Measurements from ENCODE around the gene WDFY3.

Gene WDFY3

DNA sequence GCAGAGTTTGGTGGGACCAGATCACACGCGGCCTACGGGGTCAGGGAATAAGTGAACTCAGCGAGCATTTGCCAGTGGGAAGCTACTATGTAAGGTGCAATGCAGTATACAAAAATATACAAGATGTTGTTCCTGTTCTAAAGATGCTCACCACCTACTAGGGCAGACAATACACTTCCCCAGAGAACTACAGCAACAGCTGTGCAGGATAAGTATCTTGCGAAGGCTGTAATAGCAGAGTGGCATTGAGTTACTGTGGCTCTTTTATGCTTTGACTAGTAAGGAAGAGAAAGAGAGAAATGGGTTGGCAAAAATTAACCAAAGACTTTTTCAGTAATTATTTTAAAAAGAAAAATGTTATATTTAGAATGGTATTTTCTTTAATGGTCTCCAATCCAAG lies 322.4 kb downstream of the WDFY3 start:
- FAIRE-seq (no peak), DNase-seq (ENCODE audit: insufficient read length, low spot score) (no peak)

DNA sequence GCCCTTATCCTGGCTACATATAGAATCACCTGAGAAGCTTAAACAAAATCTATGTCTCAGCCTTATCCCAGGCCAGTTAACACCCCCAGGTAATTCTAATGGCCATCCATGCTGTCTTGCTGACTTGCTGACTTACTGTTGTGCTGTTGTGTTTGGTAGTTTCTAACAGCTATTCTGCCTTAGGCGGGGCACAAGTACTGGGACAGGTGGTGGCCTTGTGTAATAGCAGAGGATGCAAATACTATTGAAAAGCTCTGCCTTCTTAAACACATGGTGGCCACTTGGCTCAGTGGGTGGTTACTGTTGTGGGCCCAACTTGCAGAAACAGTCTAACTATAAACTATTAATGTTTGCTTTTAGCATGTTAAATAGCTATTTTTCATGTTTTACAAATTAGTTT lies 327.3 kb downstream of the WDFY3 start:
- no peak for FAIRE-seq
- no peak for DNase-seq (ENCODE audit: insufficient read length, low spot score)

DNA sequence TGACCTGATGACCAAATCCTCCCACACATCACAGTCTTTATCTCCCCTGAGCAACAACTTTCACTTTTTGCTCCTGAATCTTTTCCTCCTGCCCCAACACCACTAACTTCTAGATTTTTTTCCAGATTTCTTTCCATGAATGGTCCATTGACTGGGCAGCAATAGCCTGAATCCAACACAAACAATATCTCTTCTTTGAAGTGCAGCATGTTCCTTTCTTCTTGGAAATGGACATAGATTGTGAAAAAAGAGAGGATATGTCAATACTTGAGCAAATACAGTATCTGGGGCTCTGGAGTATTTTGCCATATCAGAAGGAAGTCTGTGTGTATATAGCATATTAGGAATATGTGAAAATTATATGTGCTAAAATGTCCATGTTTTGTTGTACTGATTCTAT lies 328.4 kb downstream of the WDFY3 start:
- DNase-seq (ENCODE audit: insufficient read length, low spot score) (no peak), FAIRE-seq (no peak)

DNA sequence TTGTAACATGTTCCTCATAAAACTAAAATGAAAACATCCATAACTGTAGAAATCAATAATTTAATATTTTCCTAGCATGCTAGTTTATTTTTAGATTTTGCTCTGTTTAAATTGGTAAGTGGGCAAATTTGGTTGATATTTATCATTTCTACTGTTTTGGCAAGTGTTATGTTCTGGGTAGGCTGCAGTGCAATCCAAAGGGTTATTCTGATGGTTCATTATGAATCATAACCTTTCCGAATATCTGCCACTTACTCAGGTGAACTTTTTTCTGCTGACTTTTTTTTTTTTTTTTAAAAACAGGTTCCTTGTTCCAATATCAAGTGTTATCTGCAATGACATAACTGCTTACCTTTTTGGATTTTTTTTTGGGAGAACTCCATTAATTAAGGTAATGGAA lies 331.5 kb downstream of the WDFY3 start:
- DNase-seq (ENCODE audit: insufficient read length, low spot score) (no peak), FAIRE-seq (no peak)

DNA sequence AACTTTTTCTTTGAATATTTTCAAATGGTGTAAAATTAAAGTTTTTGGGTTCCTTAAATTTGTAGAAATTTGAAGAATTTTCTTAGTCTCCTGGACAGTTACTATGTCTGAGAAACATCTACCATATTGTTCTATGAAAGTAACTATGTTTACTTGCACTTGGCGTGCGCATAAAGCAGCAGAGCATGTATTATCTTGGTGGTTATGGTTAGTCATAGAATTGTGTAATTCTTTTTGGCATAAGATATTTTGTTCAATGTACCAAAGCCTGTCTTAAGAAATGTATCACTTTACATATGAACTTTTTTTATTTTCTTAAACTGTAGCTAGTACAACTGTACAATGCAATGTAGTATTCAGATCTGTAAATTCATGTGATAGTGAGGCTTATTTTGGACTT lies 334.4 kb downstream of the WDFY3 start:
- DNase-seq (ENCODE audit: insufficient read length, low spot score) (no peak), FAIRE-seq (no peak)

DNA sequence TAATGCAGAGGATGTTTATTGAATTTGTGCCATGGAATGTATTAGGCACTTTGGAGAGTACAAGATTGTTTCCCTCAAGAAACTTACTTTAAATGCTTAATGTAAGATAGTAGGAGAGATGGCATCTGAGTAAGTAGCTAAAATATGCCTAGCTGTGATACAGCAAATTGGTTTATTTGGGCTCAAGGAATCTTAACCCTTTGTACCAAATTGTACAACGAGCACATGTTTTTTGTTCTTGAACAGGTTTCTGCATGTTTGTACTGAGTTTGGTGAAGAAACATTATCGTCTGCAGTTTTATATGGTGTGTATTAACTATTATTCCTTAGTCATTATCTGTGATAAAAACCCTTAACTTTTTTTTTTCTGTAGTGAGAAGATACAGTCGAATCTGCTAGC lies 334.9 kb downstream of the WDFY3 start:
- FAIRE-seq (no peak), DNase-seq (ENCODE audit: insufficient read length, low spot score) (no peak)

DNA sequence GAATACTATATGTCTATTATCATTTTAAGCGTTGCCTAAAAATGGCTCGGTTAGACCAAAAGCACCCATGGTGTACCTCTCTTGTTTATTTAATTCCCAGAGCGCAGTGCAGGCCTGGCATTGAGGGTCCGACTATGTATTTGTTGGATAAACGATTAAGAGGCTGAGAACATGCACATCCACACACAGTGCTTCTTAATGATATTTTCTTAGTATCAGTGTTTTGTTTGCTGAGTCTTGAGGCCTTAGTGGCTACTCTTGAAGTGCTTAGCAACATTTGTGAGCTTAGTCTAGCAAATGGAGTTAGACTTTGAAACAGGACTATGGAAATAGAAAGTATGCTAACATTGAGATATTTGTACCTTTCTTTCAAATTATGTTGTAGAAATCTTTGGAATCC lies 339.8 kb downstream of the WDFY3 start:
- FAIRE-seq (no peak), DNase-seq (ENCODE audit: insufficient read length, low spot score) (no peak)

DNA sequence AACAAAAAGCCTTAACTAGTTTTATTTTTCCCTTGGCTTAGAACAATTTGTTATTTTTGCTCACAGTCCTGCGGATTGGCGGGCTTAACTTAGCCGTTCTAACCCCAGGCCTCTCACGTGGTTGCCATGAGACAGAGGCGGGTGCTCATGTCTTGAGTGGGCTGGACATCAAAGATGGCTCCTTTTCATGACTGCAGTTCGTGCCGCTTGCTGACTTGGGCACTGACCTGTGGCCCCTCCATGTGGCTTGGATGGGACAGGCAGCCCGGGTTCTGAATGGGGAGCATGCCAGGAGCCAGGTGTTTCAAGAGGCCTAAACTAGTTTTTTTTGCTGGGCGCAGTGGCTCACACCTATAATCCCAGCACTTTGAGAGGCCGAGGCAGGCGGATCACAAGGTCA lies 342.8 kb downstream of the WDFY3 start:
- FAIRE-seq (no peak), DNase-seq (ENCODE audit: insufficient read length, low spot score) (no peak)

DNA sequence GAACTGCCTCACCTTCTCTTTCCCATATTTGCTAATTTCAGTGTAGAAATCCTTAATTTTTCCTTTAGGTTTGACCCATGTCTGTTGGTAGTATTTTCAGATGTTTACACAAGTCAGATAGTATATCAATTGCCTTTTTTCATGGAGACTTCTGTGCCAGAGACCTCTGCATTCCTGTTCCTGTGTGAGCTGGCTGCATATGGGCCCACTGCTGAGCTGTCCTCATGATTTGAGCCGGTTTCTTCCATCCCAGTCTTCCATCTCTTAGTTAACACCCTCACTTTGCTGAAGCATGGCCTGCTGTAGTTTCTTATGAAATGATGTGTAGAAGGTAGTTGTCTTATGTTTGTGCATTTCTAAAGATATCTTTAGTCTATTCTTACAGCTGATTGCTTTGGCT lies 343.5 kb downstream of the WDFY3 start:
- FAIRE-seq: no peak

More for the DNA sequence above, 343.5 kb downstream of the WDFY3 start:
- DNase-seq (ENCODE audit: insufficient read length, low spot score): no peak

All from GM19239 (cell line).